GM12892 (cell line): Measurements from ENCODE around the gene KIF6.

ENCODE experiments used
- POLR2A ChIP-seq: IDR thresholded peaks from 2 replicates; pipeline ENCODE4 v1.6.1; 2011; ENCODE audit warnings: low read depth, low read length, control low read depth
- POLR2AphosphoS5 ChIP-seq: IDR thresholded peaks from 2 replicates; pipeline ENCODE4 v1.6.1; 2011; ENCODE audit warnings: low read depth, low read length, control low read depth

GRCh38 chr6:39296745-39297640 is 428.2 kb downstream of the KIF6 start:
- TF ChIP-seq POLR2AphosphoS5 = no peak
- no peak for TF ChIP-seq POLR2A
